Subcutaneous abdominal adipose tissue (tissue), 5 donors: ENCODE data around the gene MRO.

ENCODE experiments used
- H3K27ac ChIP-seq: one replicate; pipeline ENCODE4 v1.7.0; 2013; ENCODE audit warnings: low read depth, mild to moderate bottlenecking, inconsistent platforms, low read length, moderate library complexity
- H3K27me3 ChIP-seq, 5 donors: one replicate each; pipeline ENCODE4 v1.7.0; 2013; ENCODE audit warnings: low read length in 5 of 5, inconsistent platforms in 1 of 5; ENCODE audit not compliant: control insufficient read depth in 5 of 5, insufficient read depth in 4 of 5
- H3K36me3 ChIP-seq, 5 donors: one replicate each; pipeline ENCODE4 v1.7.0; 2013; ENCODE audit warnings: low read length in 5 of 5; ENCODE audit not compliant: control insufficient read depth in 5 of 5, insufficient read depth in 5 of 5
- H3K4me1 ChIP-seq, 5 donors: one replicate each; pipeline ENCODE4 v1.7.0; 2013; ENCODE audit warnings: low read length in 5 of 5, mild to moderate bottlenecking in 3 of 5, moderate library complexity in 1 of 5; ENCODE audit not compliant: control insufficient read depth in 5 of 5, insufficient read depth in 5 of 5
- H3K4me3 ChIP-seq, 5 donors: one replicate each; pipeline ENCODE4 v1.7.0; 2013; ENCODE audit warnings: low read length in 5 of 5, low read depth in 1 of 5
- H3K9ac ChIP-seq, 5 donors: one replicate each; pipeline ENCODE4 v1.7.0; 2013; ENCODE audit warnings: low read length in 5 of 5, mild to moderate bottlenecking in 4 of 5, moderate library complexity in 3 of 5
- H3K9me3 ChIP-seq, 5 donors: one replicate each; pipeline ENCODE4 v1.7.0; 2013; ENCODE audit warnings: low read length in 5 of 5; ENCODE audit not compliant: control insufficient read depth in 5 of 5
- donor health status: healthy.
- donor health status: healthy.
- donor health status: healthy.
- donor health status: healthy.
- donor health status: healthy.

MRO gene

DNA sequence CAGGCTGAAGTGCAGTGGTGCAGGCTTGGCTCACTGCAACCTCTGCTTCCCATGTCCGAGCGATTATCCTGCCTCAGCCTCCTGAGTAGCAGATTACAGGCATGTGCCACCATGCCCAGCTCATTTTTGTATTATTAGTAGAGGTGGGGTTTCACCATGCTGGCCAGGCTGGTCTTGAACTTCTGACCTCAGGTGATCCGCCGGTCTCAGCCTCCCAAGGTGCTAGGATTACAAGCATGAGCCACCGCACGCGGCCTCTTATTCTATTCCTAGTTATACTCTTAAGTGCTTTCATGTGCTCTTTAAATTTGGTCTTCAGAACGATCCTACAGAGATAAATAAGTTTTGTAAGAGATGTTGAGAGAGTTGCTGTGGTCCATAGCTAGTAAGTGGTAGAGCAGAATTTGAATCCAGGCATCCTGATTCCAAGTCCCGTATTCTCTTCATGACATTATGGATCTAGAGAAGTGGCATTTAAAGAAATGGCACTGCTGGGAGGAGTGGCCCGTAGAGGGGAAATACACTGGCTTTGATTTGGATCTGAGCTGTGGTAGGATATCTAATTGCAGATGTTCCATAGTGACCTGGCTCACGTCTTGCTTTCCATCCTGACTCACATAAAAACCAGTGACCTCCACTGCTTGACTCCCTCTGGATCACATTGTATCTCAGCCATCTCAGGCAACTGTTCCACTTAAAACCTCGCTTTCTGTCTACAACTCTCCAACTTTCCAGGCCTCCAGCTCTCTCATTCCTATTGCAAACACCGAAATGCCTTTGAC is 36.4 kb upstream of the MRO start:
- no peaks in the 10 kb centered on the region for H3K9me3 ChIP-seq
- H3K27ac ChIP-seq, result no peak overlapping the region
- H3K4me3 ChIP-seq, result no peak overlapping the region
- no peak overlapping the region for H3K9ac ChIP-seq
- no peaks in the 10 kb centered on the region for H3K36me3 ChIP-seq
- peaks cover 0 to 3% (median 0%) of the 10 kb centered on the region in 5 donors for H3K4me1 ChIP-seq
- no peaks in the 10 kb centered on the region for H3K27me3 ChIP-seq

- no peaks in the 10 kb centered on the region for H3K27me3 ChIP-seq
- no peak overlapping the region for H3K27ac ChIP-seq
- no peaks in the 10 kb centered on the region for H3K9me3 ChIP-seq
- peaks cover 0 to 9% (median 0%) of the 10 kb centered on the region in 5 donors for H3K4me1 ChIP-seq
- H3K36me3 ChIP-seq, result no peaks in the 10 kb centered on the region
- no peak overlapping the region for H3K9ac ChIP-seq
- no peak overlapping the region for H3K4me3 ChIP-seq
Observed at GRCh38 chr18:50853863-50854271, 34.1 kb upstream of the MRO start.

- no peak overlapping the region for H3K9ac ChIP-seq
- H3K27ac ChIP-seq, result no peak overlapping the region
- H3K27me3 ChIP-seq, result no peaks in the 10 kb centered on the region
- H3K4me1 ChIP-seq, result peaks cover 0 to 9% (median 0%) of the 10 kb centered on the region in 5 donors
- H3K4me3 ChIP-seq, result no peak overlapping the region
- no peaks in the 10 kb centered on the region for H3K9me3 ChIP-seq
- H3K36me3 ChIP-seq, result no peaks in the 10 kb centered on the region
Observed at GRCh38 chr18:50850307-50851065, 30.7 kb upstream of the MRO start.

DNA sequence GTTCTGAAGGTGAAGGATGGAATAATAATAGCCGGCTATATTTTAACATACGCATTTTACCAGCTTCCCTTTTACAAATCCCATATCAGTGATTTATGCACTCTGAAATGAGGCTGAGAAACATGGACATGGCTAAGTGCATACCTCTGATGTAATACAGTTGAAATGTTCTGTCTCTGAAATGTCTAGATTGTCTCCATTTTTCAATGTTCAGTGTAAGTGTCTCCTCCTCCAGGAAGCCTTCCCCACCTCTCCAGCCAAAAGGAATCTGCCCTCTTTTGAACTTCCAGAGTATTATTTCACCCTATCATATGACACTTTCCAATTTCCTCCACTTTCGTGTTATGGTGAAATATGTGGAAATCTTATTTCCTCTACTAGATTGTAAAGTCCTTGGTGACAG is 29.6 kb upstream of the MRO start:
- H3K36me3 ChIP-seq, result no peaks in the 10 kb centered on the region
- H3K4me3 ChIP-seq, result no peak overlapping the region
- no peaks in the 10 kb centered on the region for H3K9me3 ChIP-seq
- H3K27me3 ChIP-seq, result no peaks in the 10 kb centered on the region
- no peak overlapping the region for H3K9ac ChIP-seq
- peaks cover 0 to 6% (median 0%) of the 10 kb centered on the region in 5 donors for H3K4me1 ChIP-seq
- H3K27ac ChIP-seq, result no peak overlapping the region

GRCh38 chr18:50848991-50849390 is 29.2 kb upstream of the MRO start:
- Histone ChIP-seq H3K4me1 (peaks cover 0 to 5% (median 0%) of the 10 kb centered on the region in 5 donors), H3K27ac (no peak overlapping the region), H3K27me3 (no peaks in the 10 kb centered on the region), H3K9ac (no peak overlapping the region), H3K36me3 (no peaks in the 10 kb centered on the region), H3K4me3 (no peak overlapping the region), H3K9me3 (no peaks in the 10 kb centered on the region)

DNA sequence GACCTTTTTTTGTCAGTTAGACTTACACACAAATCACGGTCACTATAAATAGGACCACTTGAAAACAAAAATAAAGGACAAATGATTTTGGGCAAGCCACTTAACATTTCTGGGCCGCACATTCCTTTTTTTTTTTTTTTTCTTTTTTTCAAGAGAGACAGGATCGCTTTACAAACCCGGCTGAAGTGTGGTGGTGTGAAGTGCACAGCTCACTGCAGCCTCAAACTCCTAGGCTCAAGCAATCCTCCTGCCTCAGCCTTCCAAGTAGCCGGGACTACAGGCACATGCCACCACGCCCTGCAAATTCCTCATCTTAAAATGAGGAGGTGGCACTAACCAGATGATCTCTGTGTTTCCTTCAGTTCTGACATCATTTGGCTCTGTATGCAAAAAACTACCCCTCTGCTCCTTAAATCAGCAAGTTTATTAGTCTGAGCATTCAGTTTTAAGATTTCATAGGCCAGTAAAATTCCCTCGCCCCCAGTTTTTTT is 28.3 kb upstream of the MRO start:
- Histone ChIP-seq H3K9ac (no peak overlapping the region), H3K4me3 (no peak overlapping the region), H3K27me3 (no peaks in the 10 kb centered on the region), H3K9me3 (no peaks in the 10 kb centered on the region), H3K27ac (no peak overlapping the region), H3K36me3 (no peaks in the 10 kb centered on the region), H3K4me1 (peaks cover 0 to 5% (median 0%) of the 10 kb centered on the region in 5 donors)

DNA sequence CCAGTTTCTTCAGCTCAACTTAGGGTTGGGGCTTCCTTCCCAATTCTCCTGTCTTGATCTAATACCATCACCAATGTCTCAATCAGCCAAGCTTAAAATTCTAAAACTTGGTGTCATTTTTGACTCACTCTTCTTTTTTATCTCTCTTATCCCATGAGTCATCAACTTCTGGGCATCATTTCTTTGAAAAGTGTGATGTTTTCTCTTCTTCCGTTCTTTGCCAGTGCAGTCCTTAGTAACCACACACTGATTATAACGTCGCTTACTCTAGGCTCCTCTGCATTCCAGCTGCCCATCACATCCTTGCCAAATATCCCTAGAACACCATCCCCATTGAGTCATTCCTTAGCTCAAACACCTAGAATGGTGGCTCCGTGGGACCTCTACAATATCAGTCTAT is 27.4 kb upstream of the MRO start:
- Histone ChIP-seq H3K4me1 (peaks cover 0 to 5% (median 0%) of the 10 kb centered on the region in 5 donors), H3K4me3 (no peak overlapping the region), H3K36me3 (no peaks in the 10 kb centered on the region), H3K27me3 (no peaks in the 10 kb centered on the region), H3K9me3 (no peaks in the 10 kb centered on the region), H3K9ac (no peak overlapping the region), H3K27ac (no peak overlapping the region)

- H3K27me3 ChIP-seq, result peaks cover 0 to 1% (median 0%) of the 10 kb centered on the region in 5 donors
- no peak overlapping the region for H3K4me3 ChIP-seq
- no peaks in the 10 kb centered on the region for H3K9me3 ChIP-seq
- peaks cover 0 to 8% (median 0%) of the 10 kb centered on the region in 5 donors for H3K4me1 ChIP-seq
- no peaks in the 10 kb centered on the region for H3K36me3 ChIP-seq
- no peak overlapping the region for H3K9ac ChIP-seq
- H3K27ac ChIP-seq, result no peak overlapping the region
Observed at GRCh38 chr18:50844960-50845359, 25.1 kb upstream of the MRO start.

DNA sequence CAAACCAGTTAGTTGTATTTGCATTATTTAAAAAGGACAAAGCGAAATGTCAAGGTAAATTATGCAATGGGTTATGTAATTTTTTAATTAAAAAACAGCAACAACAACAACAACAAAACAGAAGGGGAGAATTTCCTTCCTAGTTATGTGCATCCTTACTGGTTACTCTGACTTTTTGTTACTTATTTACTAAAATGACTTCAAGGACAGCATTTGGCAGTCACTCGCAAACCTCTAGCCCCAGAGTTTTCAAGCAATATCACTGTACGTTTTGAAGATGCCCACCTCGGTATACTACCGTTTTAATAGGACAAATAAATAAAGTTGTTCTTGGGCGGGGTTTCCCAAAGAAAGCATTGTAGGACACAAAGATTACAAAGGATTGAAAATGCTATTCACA is 24.7 kb upstream of the MRO start:
- no peak overlapping the region for H3K4me3 ChIP-seq
- H3K36me3 ChIP-seq, result no peaks in the 10 kb centered on the region
- no peak overlapping the region for H3K9ac ChIP-seq

DNA sequence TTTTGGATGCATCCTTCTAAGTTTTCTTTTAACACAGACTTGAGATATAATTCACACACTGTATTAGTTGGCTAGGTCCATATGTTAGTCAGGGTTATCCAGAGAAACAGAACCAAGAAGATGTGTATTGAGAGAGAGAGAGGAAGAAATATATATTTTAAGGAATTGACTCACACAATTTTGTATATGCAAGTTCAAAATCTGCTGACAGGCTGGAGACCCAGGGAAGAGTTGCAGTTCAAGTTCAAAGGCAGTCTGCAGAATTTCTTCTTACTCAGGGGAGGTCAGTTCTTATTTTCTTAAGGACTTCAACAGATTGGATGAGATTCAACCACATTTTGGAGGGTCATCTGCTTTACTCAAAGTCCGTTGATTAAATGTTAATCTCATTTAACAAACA is 23.0 kb upstream of the MRO start:
- Histone ChIP-seq H3K27me3 (peaks cover 0 to 7% (median 0%) of the 10 kb centered on the region in 5 donors), H3K9ac (no peak overlapping the region), H3K27ac (no peak overlapping the region), H3K9me3 (no peaks in the 10 kb centered on the region), H3K4me3 (no peak overlapping the region), H3K4me1 (peaks cover 0 to 11% (median 0%) of the 10 kb centered on the region in 5 donors), H3K36me3 (no peaks in the 10 kb centered on the region)

More for the DNA sequence above, 24.7 kb upstream of the MRO start:
- Histone ChIP-seq H3K9me3 (no peaks in the 10 kb centered on the region), H3K4me1 (peaks cover 0 to 11% (median 0%) of the 10 kb centered on the region in 5 donors), H3K27me3 (peaks cover 0 to 5% (median 0%) of the 10 kb centered on the region in 5 donors), H3K27ac (no peak overlapping the region)
